ENCODE measurements around the gene R3HDM1.
"Not testable (repeated sequence)": the region's sequence is repeated elsewhere in the genome, so short reads cannot be mapped to it uniquely, and the experiment has no call there.

R3HDM1 gene

GRCh38 chr2:135637456-135638087, 106.3 kb downstream of the R3HDM1 start:
- no peaks in the 10 kb centered on the region for H3K27me3 ChIP-seq (ENCODE audit: insufficient read depth, insufficient read length)
- peaks cover 68% of the 10 kb centered on the region for H3K36me3 ChIP-seq (ENCODE audit: insufficient read depth, insufficient read length, low read length)
- no peak overlapping the region for H3K9ac ChIP-seq (ENCODE audit: insufficient read length, low read depth)
- no peak overlapping the region for H3K4me3 ChIP-seq (ENCODE audit: insufficient read length, low read depth)
- H3K9me3 ChIP-seq (ENCODE audit: insufficient read depth, low read length) = no peaks in the 10 kb centered on the region
- H3K4me1 ChIP-seq (ENCODE audit: insufficient read depth, insufficient read length) = no peaks in the 10 kb centered on the region
- TF ChIP-seq SUZ12 (IDR thresholded peaks at IDR 0.05; ENCODE audit: extremely low read depth, insufficient read depth, insufficient read length) (no peak), ZNF274 (IDR thresholded peaks at IDR 0.05; ENCODE audit: low read depth, low read length) (no peak), YY1 (IDR thresholded peaks at IDR 0.05; ENCODE audit: insufficient read depth, insufficient read length) (no peak)
- no peak for DNase-seq (ENCODE audit: low read depth, low spot score)

DNA sequence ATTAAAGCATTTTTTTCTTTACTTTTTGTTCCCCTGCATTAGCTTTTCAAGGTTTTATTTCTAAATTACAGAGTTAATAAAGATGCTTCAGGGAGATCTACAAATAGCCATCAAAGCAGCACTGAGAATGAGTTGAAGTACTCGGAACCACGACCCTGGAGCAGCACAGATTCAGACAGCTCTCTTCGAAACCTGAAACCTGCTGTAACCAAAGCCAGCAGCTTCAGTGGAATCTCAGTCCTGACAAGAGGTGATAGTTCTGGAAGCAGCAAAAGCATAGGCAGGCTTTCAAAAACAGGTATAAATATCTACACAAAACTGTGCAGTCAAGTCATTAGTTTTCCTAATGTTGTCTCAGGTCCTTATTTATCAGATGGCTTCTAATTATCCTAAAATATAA, 107.5 kb downstream of the R3HDM1 start:
- Histone ChIP-seq H3K9me3 (ENCODE audit: insufficient read depth, low read length) (no peaks in the 10 kb centered on the region), H3K4me3 (ENCODE audit: insufficient read length, low read depth) (no peak overlapping the region), H3K9ac (ENCODE audit: insufficient read length, low read depth) (no peak overlapping the region), H3K27me3 (ENCODE audit: insufficient read depth, insufficient read length) (no peaks in the 10 kb centered on the region), H3K4me1 (ENCODE audit: insufficient read depth, insufficient read length) (no peaks in the 10 kb centered on the region), H3K36me3 (ENCODE audit: insufficient read depth, insufficient read length, low read length) (peaks cover 61% of the 10 kb centered on the region)
- DNase-seq (ENCODE audit: low read depth, low spot score) = no peak
- TF ChIP-seq ZNF274 (IDR thresholded peaks at IDR 0.05; ENCODE audit: low read depth, low read length) (no peak), SUZ12 (IDR thresholded peaks at IDR 0.05; ENCODE audit: extremely low read depth, insufficient read depth, insufficient read length) (no peak), YY1 (IDR thresholded peaks at IDR 0.05; ENCODE audit: insufficient read depth, insufficient read length) (no peak)

DNA sequence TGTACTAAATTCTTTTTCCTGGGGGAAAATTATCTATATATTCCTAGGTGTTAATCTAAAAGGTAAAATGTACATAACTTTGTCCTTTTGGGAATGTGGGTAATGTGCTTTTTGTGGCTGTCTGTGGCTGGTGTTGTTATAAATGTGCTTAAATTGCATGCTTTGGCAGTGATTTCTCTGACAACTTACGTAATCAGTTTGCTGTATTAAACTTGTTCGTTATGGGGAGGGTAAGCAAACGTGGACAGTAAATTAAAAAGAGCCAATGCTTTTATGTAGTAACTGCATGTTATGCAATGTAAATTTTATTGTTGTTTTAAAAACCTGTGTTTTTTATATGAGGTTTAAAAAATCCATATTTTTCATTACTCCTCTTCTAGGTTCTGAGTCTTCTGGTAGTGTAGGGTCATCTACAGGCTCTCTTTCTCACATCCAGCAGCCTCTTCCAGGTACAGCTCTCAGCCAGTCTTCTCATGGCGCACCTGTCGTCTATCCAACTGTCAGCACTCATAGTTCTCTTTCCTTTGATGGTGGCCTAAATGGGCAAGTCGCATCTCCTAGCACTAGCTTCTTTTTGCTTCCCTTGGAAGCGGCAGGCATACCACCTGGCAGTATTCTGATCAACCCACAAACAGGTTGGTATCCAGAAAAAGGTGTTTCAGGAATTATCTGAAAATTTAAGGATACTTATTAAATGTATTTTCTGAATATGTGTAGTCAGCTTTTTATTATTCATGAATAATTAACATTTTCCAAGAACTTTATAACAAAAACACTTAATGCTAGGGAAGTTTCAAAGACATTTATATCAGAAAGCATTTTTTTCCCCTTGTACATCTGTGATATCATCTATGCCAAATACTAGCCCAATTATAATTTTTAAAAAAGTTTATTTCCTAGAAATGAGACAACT, 110.1 kb downstream of the R3HDM1 start:
- DNase-seq (ENCODE audit: low read depth, low spot score) = no peak

GRCh38 chr2:135647836-135648579, 116.7 kb downstream of the R3HDM1 start:
- DNase-seq (ENCODE audit: low read depth, low spot score) = no peak
- TF ChIP-seq YY1 (IDR thresholded peaks at IDR 0.05; ENCODE audit: insufficient read depth, insufficient read length) = no peak
- Histone ChIP-seq H3K27me3 (ENCODE audit: insufficient read depth, insufficient read length) (no peaks in the 10 kb centered on the region), H3K9ac (ENCODE audit: insufficient read length, low read depth) (no peak overlapping the region), H3K4me3 (ENCODE audit: insufficient read length, low read depth) (no peak overlapping the region), H3K9me3 (ENCODE audit: insufficient read depth, low read length) (no peaks in the 10 kb centered on the region), H3K36me3 (ENCODE audit: insufficient read depth, insufficient read length, low read length) (peaks cover 50% of the 10 kb centered on the region), H3K4me1 (ENCODE audit: insufficient read depth, insufficient read length) (no peaks in the 10 kb centered on the region)

More for the DNA sequence above, 110.1 kb downstream of the R3HDM1 start:
- H3K9me3 ChIP-seq (ENCODE audit: insufficient read depth, low read length) = no peaks in the 10 kb centered on the region
- H3K36me3 ChIP-seq (ENCODE audit: insufficient read depth, insufficient read length, low read length) = peaks cover 61% of the 10 kb centered on the region
- H3K4me3 ChIP-seq (ENCODE audit: insufficient read length, low read depth) = no peak overlapping the region
- H3K4me1 ChIP-seq (ENCODE audit: insufficient read depth, insufficient read length) = no peaks in the 10 kb centered on the region
- H3K9ac ChIP-seq (ENCODE audit: insufficient read length, low read depth) = no peak overlapping the region
- H3K27me3 ChIP-seq (ENCODE audit: insufficient read depth, insufficient read length) = no peaks in the 10 kb centered on the region
- no peak for TF ChIP-seq SUZ12 (IDR thresholded peaks at IDR 0.05; ENCODE audit: extremely low read depth, insufficient read depth, insufficient read length)
- no peak for TF ChIP-seq ZNF274 (IDR thresholded peaks at IDR 0.05; ENCODE audit: low read depth, low read length)
- no peak for TF ChIP-seq YY1 (IDR thresholded peaks at IDR 0.05; ENCODE audit: insufficient read depth, insufficient read length)

DNA sequence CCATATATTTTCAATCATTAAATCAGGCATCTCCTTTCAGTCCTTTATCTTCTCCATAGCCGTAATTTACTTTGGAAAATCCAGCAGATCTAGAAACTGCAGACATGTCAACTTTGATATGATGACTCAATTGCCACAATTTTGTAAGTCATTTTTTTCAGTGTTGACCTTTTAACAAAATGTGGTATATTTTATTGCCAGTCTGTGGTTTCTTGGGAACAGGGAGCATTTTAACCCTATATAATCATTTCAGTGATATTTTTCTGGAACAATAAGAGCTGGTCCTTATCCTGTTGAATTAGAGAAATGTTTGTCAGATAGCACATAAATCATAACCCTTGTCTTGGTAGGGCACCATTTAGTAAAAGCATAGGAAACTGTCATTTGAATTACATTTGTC, 119.4 kb downstream of the R3HDM1 start:
- no peak for DNase-seq (ENCODE audit: low read depth, low spot score)
- H3K36me3 ChIP-seq (ENCODE audit: insufficient read depth, insufficient read length, low read length) = peaks cover 51% of the 10 kb centered on the region
- no peak overlapping the region for H3K9ac ChIP-seq (ENCODE audit: insufficient read length, low read depth)
- no peaks in the 10 kb centered on the region for H3K4me1 ChIP-seq (ENCODE audit: insufficient read depth, insufficient read length)
- no peak for TF ChIP-seq YY1 (IDR thresholded peaks at IDR 0.05; ENCODE audit: insufficient read depth, insufficient read length)
- no peak for TF ChIP-seq SUZ12 (IDR thresholded peaks at IDR 0.05; ENCODE audit: extremely low read depth, insufficient read depth, insufficient read length)
- no peak for TF ChIP-seq ZNF274 (IDR thresholded peaks at IDR 0.05; ENCODE audit: low read depth, low read length)
- H3K4me3 ChIP-seq (ENCODE audit: insufficient read length, low read depth) = no peak overlapping the region
- no peaks in the 10 kb centered on the region for H3K9me3 ChIP-seq (ENCODE audit: insufficient read depth, low read length)
- H3K27me3 ChIP-seq (ENCODE audit: insufficient read depth, insufficient read length) = no peaks in the 10 kb centered on the region

- H3K9ac ChIP-seq (ENCODE audit: insufficient read length, low read depth) = no peak overlapping the region
- H3K4me1 ChIP-seq (ENCODE audit: insufficient read depth, insufficient read length) = no peaks in the 10 kb centered on the region
- H3K9me3 ChIP-seq (ENCODE audit: insufficient read depth, low read length) = no peaks in the 10 kb centered on the region
- no peaks in the 10 kb centered on the region for H3K27me3 ChIP-seq (ENCODE audit: insufficient read depth, insufficient read length)
- H3K4me3 ChIP-seq (ENCODE audit: insufficient read length, low read depth) = no peak overlapping the region
- peaks cover 50% of the 10 kb centered on the region for H3K36me3 ChIP-seq (ENCODE audit: insufficient read depth, insufficient read length, low read length)
- TF ChIP-seq YY1 (IDR thresholded peaks at IDR 0.05; ENCODE audit: insufficient read depth, insufficient read length) = no peak
- TF ChIP-seq SUZ12 (IDR thresholded peaks at IDR 0.05; ENCODE audit: extremely low read depth, insufficient read depth, insufficient read length) = no peak
- no peak for TF ChIP-seq ZNF274 (IDR thresholded peaks at IDR 0.05; ENCODE audit: low read depth, low read length)
- DNase-seq (ENCODE audit: low read depth, low spot score) = no peak
Measured at GRCh38 chr2:135651717-135652116, 120.4 kb downstream of the R3HDM1 start.

DNA sequence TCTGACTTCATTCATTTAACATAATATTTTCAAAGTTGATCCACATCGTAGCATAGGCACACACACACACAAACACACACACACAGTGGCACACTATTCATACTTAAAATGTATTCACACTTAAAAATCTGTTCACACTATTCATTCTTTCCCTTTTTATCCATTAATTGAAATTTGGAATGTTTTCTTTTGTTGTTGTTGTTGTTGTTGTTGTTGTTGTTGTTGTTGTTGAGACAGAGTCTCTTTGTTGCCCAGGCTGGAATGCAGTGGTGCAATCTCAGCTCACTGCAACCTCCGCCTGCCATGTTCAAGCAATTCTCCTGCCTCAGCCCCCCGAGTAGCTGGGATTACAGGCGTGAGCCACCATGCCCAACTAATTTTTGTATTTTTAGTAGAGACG, 123.0 kb downstream of the R3HDM1 start:
- H3K36me3 ChIP-seq (ENCODE audit: insufficient read depth, insufficient read length, low read length) = peaks cover 50% of the 10 kb centered on the region
- H3K9ac ChIP-seq (ENCODE audit: insufficient read length, low read depth); H3K27me3 ChIP-seq (ENCODE audit: insufficient read depth, insufficient read length); DNase-seq (ENCODE audit: low read depth, low spot score); H3K9me3 ChIP-seq (ENCODE audit: insufficient read depth, low read length); H3K4me3 ChIP-seq (ENCODE audit: insufficient read length, low read depth); H3K4me1 ChIP-seq (ENCODE audit: insufficient read depth, insufficient read length): not testable (repeated sequence)

All from NT2/D1 (cell line).